SK-N-SH (cell line): ENCODE results near the gene MGLL. TPM values are rescaled to one million over a fixed set of nuclear protein-coding genes. Genes with fewer than 3 reads are reported as not detected.

Experiments
- CTCF ChIA-PET: fragments of 300-600, 350-600 bp; formaldehyde crosslinking; extraction: SDS; loops from one replicate; lab custom pipeline; 2021; lab: Yijun Ruan, JAX
- POLR2A ChIA-PET: fragments of 350-600 bp; sonication (Branson Sonifier 250); formaldehyde crosslinking; extraction: SDS; loops from one replicate; lab custom pipeline; 2020; ENCODE audit warnings: antibody characterized with exemption, inconsistent platforms; lab: Yijun Ruan, JAX
- DNase-seq: peaks from one replicate; pipeline ENCODE4 v3.0.0; 2012
- H2AFZ ChIP-seq: fragments of 200-600 bp; sonication (generic); 2 replicates; pipeline ENCODE4 v1.8.1; 2016; ENCODE audit warnings: antibody characterized with exemption, mild to moderate bottlenecking, low read depth
- H3F3A ChIP-seq: fragments of 200-600 bp; sonication (generic); replicated peaks from 2 replicates; pipeline ENCODE3; 2016; ENCODE audit warnings: antibody characterized with exemption, mild to moderate bottlenecking; ENCODE audit not compliant: insufficient read depth
- H3K27ac ChIP-seq, 2 experiments: fragments of 200-500 bp in 1 of 2; fragments of 200-600 bp in 1 of 2; sonication (Bioruptor generic) in 1 of 2; sonication (generic), shearing (Covaris generic) in 1 of 2; 2 replicates each; pipeline versions ENCODE4 v1.5.1 to v1.6.1; 2014 to 2016; ENCODE audit warnings: low read depth in 2 of 2, inconsistent platforms in 1 of 2, low read length in 1 of 2, mild to moderate bottlenecking in 1 of 2, mixed read lengths in 1 of 2
- H3K27me3 ChIP-seq: fragments of 200-600 bp; sonication (generic), shearing (Covaris generic); 2 replicates; pipeline ENCODE4 v1.6.1; 2016; ENCODE audit warnings: mixed run types; ENCODE audit not compliant: insufficient read depth
- H3K36me3 ChIP-seq, 2 experiments: fragments of 200-500 bp in 1 of 2; fragments of 200-600 bp in 1 of 2; sonication (Bioruptor generic) in 1 of 2; sonication (generic) in 1 of 2; replicated peaks in 1 of 2; 2 replicates each; pipeline versions ENCODE3 to v1.5.1; 2014 to 2016; ENCODE audit warnings: low read length in 1 of 2, mild to moderate bottlenecking in 1 of 2; ENCODE audit not compliant: insufficient read depth in 2 of 2, control insufficient read depth in 1 of 2
- H3K4me1 ChIP-seq, 2 experiments: fragments of 200-500 bp in 1 of 2; fragments of 200-600 bp in 1 of 2; sonication (Bioruptor generic) in 1 of 2; sonication (generic), shearing (Covaris generic) in 1 of 2; 2 replicates each; pipeline versions ENCODE4 v1.5.1 to v1.6.1; 2014 to 2016; ENCODE audit warnings: low read depth in 1 of 2, low read length in 1 of 2, mixed run types in 1 of 2; ENCODE audit not compliant: insufficient read depth in 2 of 2, control insufficient read depth in 1 of 2
- H3K4me2 ChIP-seq: fragments of 200-600 bp; sonication (generic), shearing (Covaris generic); 2 replicates; pipeline ENCODE4 v1.6.1; 2017; ENCODE audit warnings: mixed run types
- H3K4me3 ChIP-seq, 2 experiments: fragments of 200-500 bp in 1 of 2; fragments of 200-600 bp in 1 of 2; sonication (Bioruptor generic) in 1 of 2; sonication (generic), shearing (Covaris generic) in 1 of 2; 2 replicates each; pipeline versions ENCODE4 v1.5.1 to v1.8.1; 2014 to 2016; ENCODE audit warnings: low read depth in 2 of 2, inconsistent platforms in 1 of 2, low read length in 1 of 2, mild to moderate bottlenecking in 1 of 2, mixed read lengths in 1 of 2, moderate library complexity in 1 of 2
- H3K79me2 ChIP-seq: fragments of 200-600 bp; sonication (generic); 2 replicates; pipeline ENCODE4 v1.8.1; 2017; ENCODE audit warnings: mild to moderate bottlenecking; ENCODE audit not compliant: insufficient read depth
- H3K9ac ChIP-seq: fragments of 200-600 bp; sonication (generic); 2 replicates; pipeline ENCODE4 v1.6.1; 2017; ENCODE audit warnings: mixed run types
- H3K9me2 ChIP-seq: fragments of 200-600 bp; sonication (generic); 2 replicates; pipeline ENCODE4 v1.6.1; 2017; ENCODE audit warnings: mixed run types
- H3K9me3 ChIP-seq: fragments of 200-600 bp; sonication (generic); 2 replicates; pipeline ENCODE4 v1.6.1; 2017; ENCODE audit warnings: mixed run types, mild to moderate bottlenecking, moderate library complexity
- H4K20me1 ChIP-seq: fragments of 200-600 bp; sonication (generic); 2 replicates; pipeline ENCODE4 v1.6.1; 2017; ENCODE audit warnings: mild to moderate bottlenecking, mixed run types; ENCODE audit not compliant: insufficient read depth
- EZH2phosphoT487 ChIP-seq: fragments of 200-600 bp; sonication (generic); IDR thresholded peaks from 2 replicates; pipeline ENCODE4 v1.6.1; 2017; ENCODE audit warnings: low read depth, mixed run types, mild to moderate bottlenecking, antibody characterized with exemption, moderate library complexity, borderline replicate concordance
- FOSL2 ChIP-seq: IDR thresholded peaks from 2 replicates; pipeline ENCODE4 v1.4.0; 2012; ENCODE audit warnings: low read depth, mild to moderate bottlenecking, moderate library complexity, borderline replicate concordance
- FOXM1 ChIP-seq: IDR thresholded peaks from 2 replicates; pipeline ENCODE4 v1.4.0; 2012; ENCODE audit warnings: low read depth, mild to moderate bottlenecking
- GABPA ChIP-seq: IDR thresholded peaks from 2 replicates; pipeline ENCODE4 v1.4.0; 2012; ENCODE audit warnings: low read depth, mild to moderate bottlenecking
- IRF3 ChIP-seq: fragments of 150-350 bp; IDR thresholded peaks from 2 replicates; pipeline ENCODE4 v1.6.1; 2016; ENCODE audit warnings: mild to moderate bottlenecking, low read depth, low read length
- JUND ChIP-seq: IDR thresholded peaks from 2 replicates; pipeline ENCODE4 v1.4.0; 2012
- MXI1 ChIP-seq: IDR thresholded peaks from 2 replicates; pipeline ENCODE4 v1.6.1; 2012; ENCODE audit warnings: mild to moderate bottlenecking, low read depth, low read length, improper control_type of control experiment
- NFIC ChIP-seq: IDR thresholded peaks from 2 replicates; pipeline ENCODE4 v1.4.0; 2012; ENCODE audit warnings: borderline replicate concordance
- RAD21 ChIP-seq: IDR thresholded peaks from 2 replicates; pipeline ENCODE4 v1.6.1; 2012; ENCODE audit warnings: mild to moderate bottlenecking, low read length
- RCOR1 ChIP-seq: fragments of 150-350 bp; IDR thresholded peaks from 2 replicates; pipeline ENCODE4 v1.6.1; 2017; ENCODE audit warnings: antibody characterized with exemption, low read length
- SMC3 ChIP-seq: IDR thresholded peaks from 2 replicates; pipeline ENCODE4 v1.6.1; 2012; ENCODE audit warnings: low read depth, low read length, improper control_type of control experiment
- TAF1 ChIP-seq: IDR thresholded peaks from 2 replicates; pipeline ENCODE4 v1.6.1; 2012; ENCODE audit warnings: low read depth, mild to moderate bottlenecking, low read length, moderate library complexity, borderline replicate concordance
- TEAD4 ChIP-seq: IDR thresholded peaks from 2 replicates; pipeline ENCODE4 v1.4.0; 2012; ENCODE audit warnings: mild to moderate bottlenecking, borderline replicate concordance; ENCODE audit not compliant: insufficient read depth
- YY1 ChIP-seq: IDR thresholded peaks from 2 replicates; pipeline ENCODE4 v1.4.0; 2012; ENCODE audit warnings: low read depth, mild to moderate bottlenecking
- ZBTB33 ChIP-seq: IDR thresholded peaks from 2 replicates; pipeline ENCODE4 v1.4.0; 2012; ENCODE audit warnings: low read depth, borderline replicate concordance
- WGBS: methylation state at CpG from one replicate; pipeline ENCODE4 v1.1.6; 2017; ENCODE audit warnings: low lambda C conversion rate; 5-methylcytosine and 5-hydroxymethylcytosine counted together
- polyA plus RNA-seq, 3 experiments: library from polyadenylated mRNA; depleted of rRNA; stranded (reverse); fragments of >200 nt; gene quantifications; 2 replicates each; pipeline ENCODE4 v1.2.3, GENCODE V29; 2012
- TF ChIP-seq, protein P1 (sequence below): IDR thresholded peaks from 2 replicates; pipeline ENCODE4 v1.6.1; 2012; ENCODE audit warnings: mild to moderate bottlenecking, low read depth, low read length, moderate library complexity

The MGLL gene
- polyA plus RNA-seq, 1 of the 3 experiments (the other 2 are of a cell fraction) = 2.2 TPM

- TF ChIP-seq FOSL2 = no peak
These were observed 10.6 kb downstream of the MGLL start (continued) for GRCh38 chr3:127811717-127812116.

- Histone ChIP-seq H4K20me1 (no peaks in the 10 kb centered on the region), H3K9me2 (no peaks in the 10 kb centered on the region), H3K4me2 (no peak overlapping the region), H3F3A (no peaks in the 10 kb centered on the region), H3K4me1 (no peaks in the 10 kb centered on the region), H3K27ac (no peak overlapping the region), H3K9me3 (no peaks in the 10 kb centered on the region), H2AFZ (no peak overlapping the region), H3K27me3 (no peaks in the 10 kb centered on the region), H3K79me2 (no peaks in the 10 kb centered on the region), H3K9ac (no peak overlapping the region), H3K36me3 (no peaks in the 10 kb centered on the region), H3K4me3 (no peak overlapping the region)
- WGBS = 100% methylated on average over 2 of the region's 2 CpGs
- TF ChIP-seq TEAD4 (no peak), TAF1 (no peak), IRF3 (no peak), FOXM1 (no peak), EZH2phosphoT487 (no peak), NFIC (no peak), RAD21 (no peak), MXI1 (no peak), SMC3 (no peak), ZBTB33 (no peak), GABPA (no peak), JUND (no peak), RCOR1 (no peak), FOSL2 (no peak), YY1 (no peak)
- TF ChIP-seq, protein P1, sequence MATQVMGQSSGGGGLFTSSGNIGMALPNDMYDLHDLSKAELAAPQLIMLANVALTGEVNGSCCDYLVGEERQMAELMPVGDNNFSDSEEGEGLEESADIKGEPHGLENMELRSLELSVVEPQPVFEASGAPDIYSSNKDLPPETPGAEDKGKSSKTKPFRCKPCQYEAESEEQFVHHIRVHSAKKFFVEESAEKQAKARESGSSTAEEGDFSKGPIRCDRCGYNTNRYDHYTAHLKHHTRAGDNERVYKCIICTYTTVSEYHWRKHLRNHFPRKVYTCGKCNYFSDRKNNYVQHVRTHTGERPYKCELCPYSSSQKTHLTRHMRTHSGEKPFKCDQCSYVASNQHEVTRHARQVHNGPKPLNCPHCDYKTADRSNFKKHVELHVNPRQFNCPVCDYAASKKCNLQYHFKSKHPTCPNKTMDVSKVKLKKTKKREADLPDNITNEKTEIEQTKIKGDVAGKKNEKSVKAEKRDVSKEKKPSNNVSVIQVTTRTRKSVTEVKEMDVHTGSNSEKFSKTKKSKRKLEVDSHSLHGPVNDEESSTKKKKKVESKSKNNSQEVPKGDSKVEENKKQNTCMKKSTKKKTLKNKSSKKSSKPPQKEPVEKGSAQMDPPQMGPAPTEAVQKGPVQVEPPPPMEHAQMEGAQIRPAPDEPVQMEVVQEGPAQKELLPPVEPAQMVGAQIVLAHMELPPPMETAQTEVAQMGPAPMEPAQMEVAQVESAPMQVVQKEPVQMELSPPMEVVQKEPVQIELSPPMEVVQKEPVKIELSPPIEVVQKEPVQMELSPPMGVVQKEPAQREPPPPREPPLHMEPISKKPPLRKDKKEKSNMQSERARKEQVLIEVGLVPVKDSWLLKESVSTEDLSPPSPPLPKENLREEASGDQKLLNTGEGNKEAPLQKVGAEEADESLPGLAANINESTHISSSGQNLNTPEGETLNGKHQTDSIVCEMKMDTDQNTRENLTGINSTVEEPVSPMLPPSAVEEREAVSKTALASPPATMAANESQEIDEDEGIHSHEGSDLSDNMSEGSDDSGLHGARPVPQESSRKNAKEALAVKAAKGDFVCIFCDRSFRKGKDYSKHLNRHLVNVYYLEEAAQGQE = no peak
- DNase-seq = no peak
- POLR2A ChIA-PET = no interaction called here
- CTCF ChIA-PET = no interaction called here
These were observed 12.7 kb downstream of the MGLL start for GRCh38 chr3:127809611-127810010.
